GM19467 (cell line): Measurements from ENCODE around the gene HARBI1.

Experiments
- ATAC-seq: cut with Tn5 transposase; IDR thresholded peaks from one replicate; pipeline ENCODE4 v1.9.1; 2021; ENCODE audit warnings: mild to moderate bottlenecking, moderate library complexity; ENCODE audit not compliant: unreplicated experiment

The HARBI1 gene

GRCh38 chr11:46635557-46636139, 18.6 kb upstream of the HARBI1 start:
- ATAC-seq = no peak

DNA sequence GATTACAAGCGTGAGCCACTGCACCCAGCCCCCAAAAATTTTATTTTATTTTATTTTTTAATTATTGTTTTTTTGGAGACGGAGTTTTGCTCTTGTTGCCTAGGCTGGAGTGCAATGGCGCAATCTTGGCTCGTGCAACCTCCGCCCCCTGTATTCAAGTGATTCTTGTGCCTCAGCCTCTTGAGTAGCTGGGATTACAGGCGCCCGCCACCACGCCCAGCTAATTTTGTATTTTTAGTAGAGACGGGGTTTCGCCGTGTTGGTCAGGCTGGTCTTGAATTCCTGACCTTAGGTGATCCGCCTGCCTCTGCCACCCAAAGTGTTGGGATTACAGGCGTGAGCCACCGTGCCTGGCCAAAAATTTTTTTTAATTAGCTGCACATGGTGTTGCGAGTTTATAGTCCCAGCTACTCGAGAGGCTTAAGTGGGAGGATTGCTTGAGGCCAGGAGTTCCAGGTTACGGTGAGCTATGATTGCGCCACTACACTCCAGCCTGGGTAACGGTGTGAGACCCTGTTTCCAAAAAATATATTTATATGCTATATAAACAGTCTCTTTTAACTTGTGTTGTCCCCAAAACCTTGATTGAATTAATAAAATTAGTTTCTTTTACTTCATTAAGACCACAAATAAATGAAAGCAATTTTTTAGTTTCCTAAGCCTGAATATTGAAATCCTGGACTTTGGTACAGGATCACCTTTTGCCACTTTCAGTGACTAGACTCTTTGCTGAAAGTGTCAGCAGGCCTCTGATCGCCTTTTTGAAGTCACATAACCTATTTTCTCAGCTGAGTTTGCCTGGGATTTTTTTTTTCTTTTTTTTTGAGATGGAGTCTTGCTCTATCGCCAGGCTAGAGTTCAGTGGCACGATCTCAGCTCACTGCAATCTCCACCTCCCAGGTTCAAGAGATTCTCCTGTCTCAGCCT, 16.5 kb upstream of the HARBI1 start:
- no peak for ATAC-seq

DNA sequence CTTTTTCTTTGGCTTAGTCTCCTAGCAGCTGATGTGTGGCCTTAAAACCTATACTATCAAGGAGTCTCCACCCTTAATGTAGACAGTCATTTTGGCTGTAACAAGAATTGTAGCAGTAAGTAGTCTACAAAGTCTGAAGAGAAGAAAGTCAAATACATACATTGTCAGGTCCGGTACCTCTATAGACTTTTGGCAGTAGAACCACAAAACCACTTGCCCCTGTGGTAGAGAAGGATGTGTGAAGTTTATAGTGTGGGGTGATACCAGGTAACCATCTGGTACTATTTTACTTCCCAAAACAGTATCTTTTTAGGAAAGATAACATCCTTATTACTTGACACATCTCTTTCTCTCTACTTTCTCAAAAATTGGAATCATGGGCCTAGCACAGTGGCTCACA, 15.5 kb upstream of the HARBI1 start:
- ATAC-seq = no peak

DNA sequence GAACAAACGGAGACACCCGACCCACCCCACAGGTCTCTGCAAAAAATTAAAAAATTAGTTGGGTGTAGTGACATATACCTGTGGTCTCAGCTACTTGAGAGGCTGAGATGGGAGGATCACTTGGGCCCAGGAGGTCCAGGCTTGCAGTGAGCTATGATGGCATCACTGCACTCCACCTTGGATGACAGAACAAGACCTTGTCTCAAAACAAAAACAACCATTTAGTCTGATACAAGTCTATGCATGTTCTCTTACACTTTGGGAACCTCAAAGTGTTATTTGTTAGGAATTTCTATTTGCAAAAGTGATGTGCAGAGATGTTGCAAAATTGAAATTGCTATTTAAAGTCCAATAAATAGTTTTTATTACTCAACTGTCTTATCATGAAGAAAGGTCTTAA, 14.6 kb upstream of the HARBI1 start:
- no peak for ATAC-seq

- no peak for ATAC-seq
Measured at GRCh38 chr11:46630237-46630636, 13.2 kb upstream of the HARBI1 start.

- ATAC-seq = no peak
Measured at GRCh38 chr11:46628961-46629360, 11.9 kb upstream of the HARBI1 start.

DNA sequence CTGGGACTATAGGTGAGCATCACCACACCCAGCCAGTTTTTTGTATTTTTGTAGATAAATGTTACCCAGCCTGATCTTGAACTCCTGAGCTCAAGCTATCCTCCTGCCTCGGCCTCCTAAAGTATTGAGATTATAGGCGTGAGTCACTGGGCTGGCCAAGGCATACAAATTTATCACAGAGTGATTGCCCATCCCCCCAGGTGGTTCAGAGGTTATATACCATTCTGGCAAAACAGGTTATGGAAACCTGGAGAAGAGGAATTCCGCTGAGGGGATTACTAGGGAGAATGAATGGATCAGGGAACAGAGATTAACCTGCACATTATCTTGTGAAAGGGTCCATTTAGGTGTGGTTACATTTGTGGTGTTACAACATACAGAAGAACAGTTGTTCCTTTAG, 8.4 kb upstream of the HARBI1 start:
- no peak for ATAC-seq

DNA sequence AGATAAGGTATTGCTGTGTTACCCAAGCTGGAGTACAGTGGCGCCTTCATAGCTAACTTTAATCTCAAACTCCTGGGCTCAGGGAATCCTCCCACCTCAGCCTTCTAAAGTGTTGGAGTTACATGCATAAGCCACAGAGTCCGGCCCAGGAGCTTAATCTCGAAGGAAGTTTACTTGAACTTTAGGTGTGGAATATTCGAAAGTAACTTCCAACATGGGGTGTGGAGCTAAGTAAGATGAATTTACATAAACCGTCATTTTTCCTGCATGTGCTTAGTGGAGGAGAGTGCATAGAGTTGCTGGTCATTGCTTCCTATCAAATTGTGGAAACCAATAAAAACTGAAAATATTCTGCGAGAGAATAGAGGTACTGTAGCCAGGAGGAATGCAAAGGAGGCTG, 1.8 kb upstream of the HARBI1 start:
- ATAC-seq = no peak

GRCh38 chr11:46617972-46618314, 916 bp upstream of the HARBI1 start:
- ATAC-seq = no peak

DNA sequence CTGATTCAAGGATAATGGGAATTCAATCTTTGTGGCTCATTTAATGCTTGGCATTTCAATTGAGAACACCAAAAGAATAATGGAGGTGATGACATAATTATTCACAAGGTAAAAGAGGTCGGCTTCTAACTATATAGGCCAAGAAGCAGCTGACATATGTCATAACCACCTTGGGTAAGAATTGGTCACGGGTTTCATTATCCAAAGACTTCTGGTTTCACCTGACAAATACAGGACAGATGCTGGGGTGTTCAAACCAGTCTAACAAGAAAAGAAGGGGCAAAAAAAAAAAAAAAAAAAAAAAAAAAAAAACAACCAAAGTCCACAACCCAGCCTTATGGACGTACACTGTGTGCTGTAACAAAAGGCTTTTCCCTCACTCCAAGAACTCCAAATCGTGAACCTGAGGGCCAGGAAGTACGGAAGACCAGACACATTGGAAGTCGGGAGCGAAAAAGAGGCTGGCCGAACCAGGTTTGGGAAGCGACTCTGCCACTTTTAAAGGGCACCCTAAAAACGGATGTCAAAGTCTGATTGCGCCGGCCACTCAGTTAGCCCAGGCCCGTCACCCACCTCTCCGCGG, 385 bp downstream of the HARBI1 start:
- no peak for ATAC-seq

DNA sequence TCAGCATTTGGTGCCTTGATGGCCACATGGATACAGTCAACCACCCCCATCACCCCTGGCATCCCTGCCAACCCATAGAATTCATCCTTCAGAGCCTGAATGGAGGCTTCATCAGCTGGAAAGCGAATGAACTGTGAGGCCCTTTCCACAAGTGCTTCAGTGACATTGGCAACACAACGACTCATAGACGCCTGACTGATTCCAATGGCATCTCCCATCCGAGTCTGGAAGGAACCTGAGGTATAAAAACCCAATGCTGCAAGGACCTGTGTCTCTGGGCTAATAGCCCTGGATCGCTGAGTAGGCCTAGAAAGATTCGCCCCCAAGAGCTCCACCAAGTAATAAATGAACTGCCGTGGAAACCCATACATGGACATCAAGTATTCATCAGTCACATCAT, 1.3 kb downstream of the HARBI1 start:
- ATAC-seq = no peak

DNA sequence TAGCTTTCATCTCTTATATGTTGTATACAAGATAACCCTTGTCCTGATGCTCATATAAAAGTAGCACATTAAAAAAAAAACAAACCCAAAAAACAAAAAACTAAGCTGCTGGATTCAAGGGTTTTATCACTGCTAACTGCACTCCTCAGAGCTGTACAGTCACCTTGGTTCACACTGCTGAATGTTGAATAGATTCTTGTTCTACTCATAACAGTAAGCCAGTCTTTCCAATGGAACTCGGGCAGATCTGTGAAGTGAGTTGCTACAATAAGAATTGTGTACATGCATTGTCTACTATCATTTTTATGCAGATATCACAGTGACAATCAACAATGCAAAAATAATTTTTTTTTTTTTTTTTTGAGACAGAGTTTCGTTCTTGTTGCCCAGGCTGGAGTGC, 4.7 kb downstream of the HARBI1 start:
- ATAC-seq = no peak

- no peak for ATAC-seq
Measured at GRCh38 chr11:46611526-46612304, 5.3 kb downstream of the HARBI1 start.

DNA sequence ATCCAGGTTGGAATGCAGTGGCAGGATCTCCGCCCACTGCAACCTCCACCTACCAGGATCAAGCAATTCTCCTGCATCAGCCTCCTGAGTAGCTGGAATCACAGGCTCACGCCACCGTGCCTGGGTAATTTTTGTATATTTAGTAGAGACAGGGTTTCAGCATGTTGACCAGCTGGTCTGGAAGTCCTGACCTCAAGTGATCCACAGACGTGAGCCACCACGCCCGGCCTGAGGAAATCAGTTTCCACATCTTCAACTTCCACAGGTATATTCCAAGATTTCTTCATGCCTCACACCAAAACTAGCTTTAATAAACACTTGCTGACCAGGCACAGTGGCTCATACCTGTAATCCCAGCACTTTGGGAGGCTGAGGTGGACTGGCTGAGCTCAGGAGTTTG, 7.6 kb downstream of the HARBI1 start:
- no peak for ATAC-seq

DNA sequence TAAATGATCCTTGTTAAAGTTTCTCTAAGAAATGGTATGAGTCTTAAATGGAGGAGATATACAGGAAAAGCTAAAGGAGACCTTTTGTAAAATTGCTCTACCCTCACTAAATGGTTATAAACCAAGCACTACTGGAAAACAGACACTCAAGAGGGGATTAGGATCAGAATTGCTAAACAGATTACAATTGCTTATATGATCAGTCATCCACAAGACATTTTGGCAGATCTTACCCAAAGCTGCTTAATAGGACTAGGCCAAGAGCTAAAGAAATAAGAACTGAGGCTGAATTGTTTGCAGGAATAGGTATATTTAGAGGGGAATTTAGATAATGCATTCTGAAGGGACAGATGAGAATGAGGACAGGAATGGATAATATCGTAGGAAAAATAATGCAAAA, 9.5 kb downstream of the HARBI1 start:
- ATAC-seq = no peak

DNA sequence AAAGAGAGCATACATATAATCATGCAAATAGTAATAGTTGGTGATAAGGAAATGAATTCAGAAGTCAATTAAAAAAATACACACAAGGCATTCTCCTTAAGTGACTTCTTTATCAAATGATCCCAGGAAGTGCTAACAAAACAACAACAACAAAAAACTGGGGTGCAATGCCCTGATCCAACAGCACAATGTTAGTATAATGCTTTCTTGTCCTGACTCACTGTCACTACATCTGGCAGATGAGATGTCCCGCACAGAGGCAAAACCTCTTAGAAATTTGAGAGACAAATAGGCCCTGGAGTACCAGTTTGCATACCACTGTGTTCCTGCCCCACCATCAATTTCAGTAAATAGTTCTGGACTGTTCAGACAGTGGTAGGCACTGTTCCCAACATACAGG, 12.2 kb downstream of the HARBI1 start:
- ATAC-seq = no peak

DNA sequence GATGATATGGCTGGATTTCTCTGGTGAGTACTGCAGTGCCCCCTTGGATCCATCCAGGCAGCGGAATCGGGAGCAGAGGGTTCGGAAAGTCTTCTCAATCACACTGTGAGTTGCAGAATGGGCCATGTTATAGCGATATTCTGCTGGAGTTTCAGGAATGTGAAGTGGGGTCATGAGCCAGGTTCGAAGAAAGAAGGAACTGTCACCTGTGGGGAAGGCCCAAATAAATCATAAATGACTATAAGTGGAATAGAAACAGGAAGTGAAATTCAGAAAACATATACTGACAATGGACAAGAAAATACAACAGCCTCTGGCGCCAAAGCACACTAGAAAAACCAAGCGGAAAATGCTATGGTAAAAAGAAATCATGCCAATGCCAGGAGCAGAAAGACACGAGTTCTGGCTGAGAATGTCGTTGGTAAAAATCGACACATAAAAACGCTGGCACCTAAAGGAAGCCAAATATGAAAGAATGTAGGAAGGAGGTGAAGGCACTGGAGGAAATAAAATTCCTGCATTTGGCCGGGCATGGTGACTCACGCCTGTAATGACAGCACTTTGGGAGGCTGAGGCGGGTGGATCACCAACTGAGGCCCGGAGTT, 13.2 kb downstream of the HARBI1 start:
- no peak for ATAC-seq

DNA sequence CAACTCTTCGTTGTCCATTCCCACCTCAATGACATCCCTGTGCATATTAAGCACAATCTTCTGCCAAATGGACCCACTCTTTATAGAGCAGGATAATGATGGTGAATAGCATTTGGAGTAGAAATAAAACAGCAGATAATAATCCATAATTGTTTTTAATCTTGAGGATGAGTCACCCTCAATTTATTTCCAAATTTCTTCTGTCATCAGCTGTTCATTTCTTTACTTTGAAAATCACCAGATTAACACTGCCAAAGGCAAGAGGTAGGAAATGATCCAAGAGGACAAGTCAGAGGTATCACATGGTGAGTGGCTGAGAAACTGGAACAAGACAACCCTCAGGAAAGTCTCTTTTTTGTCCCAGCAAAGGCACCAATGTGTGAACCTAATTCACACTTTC, 15.9 kb downstream of the HARBI1 start:
- no peak for ATAC-seq

GRCh38 chr11:46600194-46600960, 16.6 kb downstream of the HARBI1 start:
- ATAC-seq = no peak
